A673 (cell line): Measurements from ENCODE around the gene CEND1. TPM values are rescaled to one million over a fixed set of nuclear protein-coding genes. Genes with fewer than 3 reads are reported as not detected.

Source experiments
- BruUV-seq: library from RNA; stranded (reverse); fragments of 400-500 nt; replicated peaks from 2 replicates; lab custom pipeline; 2021; lab: Mats Ljungman, UMichigan
- CTCF ChIA-PET: fragments of 300-600 bp; sonication (Branson Sonifier 250); formaldehyde crosslinking; loops from one replicate; lab custom pipeline; 2022; ENCODE audit warnings: antibody characterized with exemption; lab: Charles Lee
- POLR2A ChIA-PET: fragments of 300-600 bp; sonication (Branson Sonifier 250); formaldehyde crosslinking; loops from one replicate; lab custom pipeline; 2022; ENCODE audit warnings: antibody characterized with exemption; ENCODE audit not compliant: low non-redundant PET; lab: Charles Lee
- DNase-seq: peaks from one replicate; pipeline ENCODE4 v3.0.0-alpha.2; 2015; ENCODE audit warnings: low spot score
- H3K27ac ChIP-seq: fragments of 200-600 bp; sonication (generic); 2 replicates; pipeline ENCODE4 v1.5.1; 2016; ENCODE audit warnings: mixed run types, low read depth, mild to moderate bottlenecking, mixed read lengths, antibody characterized with exemption, low read length; ENCODE audit not compliant: poor library complexity, severe bottlenecking
- H3K27me3 ChIP-seq: fragments of 200-600 bp; sonication (generic); replicated peaks from 2 replicates; pipeline ENCODE4 v1.6.1; 2017; ENCODE audit warnings: mixed run types, low read depth, mild to moderate bottlenecking, mixed read lengths, antibody characterized with exemption, low read length; ENCODE audit not compliant: insufficient read depth, poor library complexity
- H3K36me3 ChIP-seq: fragments of 200-600 bp; sonication (generic); 2 replicates; pipeline ENCODE4 v1.6.1; 2016; ENCODE audit warnings: mixed run types, mild to moderate bottlenecking, mixed read lengths, antibody characterized with exemption, low read length; ENCODE audit not compliant: insufficient read depth, poor library complexity, severe bottlenecking
- H3K4me1 ChIP-seq: fragments of 200-600 bp; sonication (generic); 2 replicates; pipeline ENCODE4 v1.6.1; 2017; ENCODE audit warnings: mixed run types, mild to moderate bottlenecking, mixed read lengths, antibody characterized with exemption, low read length; ENCODE audit not compliant: insufficient read depth, poor library complexity, severe bottlenecking
- H3K4me3 ChIP-seq: fragments of 200-600 bp; sonication (generic); 2 replicates; pipeline ENCODE4 v1.5.1; 2016; ENCODE audit warnings: low read depth, mixed run types, mild to moderate bottlenecking, mixed read lengths, low read length; ENCODE audit not compliant: poor library complexity, severe bottlenecking
- H3K9me3 ChIP-seq: fragments of 200-600 bp; sonication (generic); 2 replicates; pipeline ENCODE4 v1.6.1; 2016; ENCODE audit warnings: mixed run types, low read depth, mild to moderate bottlenecking, mixed read lengths, antibody characterized with exemption, low read length; ENCODE audit not compliant: poor library complexity, severe bottlenecking
- EZH2 ChIP-seq: fragments of 200-600 bp; sonication (generic); IDR thresholded peaks from 2 replicates; pipeline ENCODE4 v1.6.1; 2017; ENCODE audit warnings: borderline replicate concordance, low read depth, mild to moderate bottlenecking, mixed read lengths, antibody characterized with exemption, low read length; ENCODE audit not compliant: poor library complexity, severe bottlenecking
- intact Hi-C: fragments of 100-400 bp; cut with micrococcal nuclease; formaldehyde crosslinking; loops from one replicate; pipeline ENCODE4 v1.10.0; 2022; ENCODE audit not compliant: unreplicated experiment
- total RNA-seq: library from RNA; stranded (reverse); gene quantifications from 2 replicates; pipeline ENCODE4 v1.2.3, GENCODE V29; 2021
- TF ChIP-seq, protein P1 (sequence below): fragments of 300-800, 200-600 bp; sonication (generic); conservative IDR thresholded peaks from 2 replicates; pipeline ENCODE4 v1.5.1; 2017; ENCODE audit warnings: low read depth, mild to moderate bottlenecking, antibody characterized with exemption, low read length, moderate library complexity, mixed read lengths

The CEND1 gene
- total RNA-seq, 1 experiment from 2014 or later, result 0.52 TPM

DNA sequence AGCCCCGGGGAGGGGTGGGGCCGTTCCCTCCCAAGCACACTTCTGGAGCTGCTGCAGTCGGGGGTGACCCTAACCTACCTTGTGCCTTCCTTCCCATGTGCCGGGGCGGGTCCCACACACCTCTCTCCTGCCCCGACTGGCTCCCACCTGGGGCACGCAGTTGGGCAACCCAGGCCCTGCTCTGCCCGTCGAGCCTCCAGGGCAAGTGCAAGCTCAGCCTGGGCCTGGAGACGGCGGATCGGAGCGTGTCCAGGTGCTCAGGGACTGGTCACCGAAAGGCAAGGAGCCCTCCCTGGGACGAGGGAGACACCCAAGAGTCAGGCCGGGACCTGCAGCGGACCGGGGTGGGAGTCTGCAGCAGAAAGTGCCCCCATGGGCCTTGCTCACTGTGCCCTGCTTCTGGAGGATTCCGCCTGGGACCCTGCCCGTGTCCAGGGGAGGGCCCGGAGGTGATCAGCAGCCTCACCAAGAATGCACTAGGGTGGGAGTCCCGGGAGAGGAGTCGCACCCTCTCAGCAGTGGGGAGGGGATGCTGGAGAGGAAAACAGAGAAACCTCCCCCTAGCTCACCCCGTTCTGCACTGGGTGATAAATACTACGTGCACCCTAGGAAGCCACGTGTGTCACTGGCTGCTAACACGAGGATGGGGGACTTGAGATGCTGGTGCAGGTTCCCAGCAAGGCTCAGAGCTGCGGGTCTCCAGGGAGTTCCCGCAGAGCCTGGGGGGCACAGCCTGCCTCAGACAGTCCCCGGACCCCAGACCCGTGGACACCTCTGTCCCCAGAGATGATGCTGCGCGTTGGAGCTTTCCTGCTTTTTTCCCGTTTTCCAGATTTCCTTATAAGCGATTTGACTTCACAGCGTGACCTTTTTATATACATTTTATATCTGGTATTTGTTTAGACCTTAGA lies 7.4 kb downstream of the CEND1 start:
- no peaks in the 10 kb centered on the region for H3K27me3 ChIP-seq
- intact Hi-C loops, result no loop called here
- ChIA-PET CTCF (no interaction called here), POLR2A (no interaction called here)
- H3K4me1 ChIP-seq, result no peaks in the 10 kb centered on the region
- no TSS peak for BruUV-seq
- H3K36me3 ChIP-seq, result no peaks in the 10 kb centered on the region
- H3K4me3 ChIP-seq, result no peak overlapping the region
- DNase-seq, result no peak
- no peak for TF ChIP-seq EZH2
- TF ChIP-seq, protein P1, sequence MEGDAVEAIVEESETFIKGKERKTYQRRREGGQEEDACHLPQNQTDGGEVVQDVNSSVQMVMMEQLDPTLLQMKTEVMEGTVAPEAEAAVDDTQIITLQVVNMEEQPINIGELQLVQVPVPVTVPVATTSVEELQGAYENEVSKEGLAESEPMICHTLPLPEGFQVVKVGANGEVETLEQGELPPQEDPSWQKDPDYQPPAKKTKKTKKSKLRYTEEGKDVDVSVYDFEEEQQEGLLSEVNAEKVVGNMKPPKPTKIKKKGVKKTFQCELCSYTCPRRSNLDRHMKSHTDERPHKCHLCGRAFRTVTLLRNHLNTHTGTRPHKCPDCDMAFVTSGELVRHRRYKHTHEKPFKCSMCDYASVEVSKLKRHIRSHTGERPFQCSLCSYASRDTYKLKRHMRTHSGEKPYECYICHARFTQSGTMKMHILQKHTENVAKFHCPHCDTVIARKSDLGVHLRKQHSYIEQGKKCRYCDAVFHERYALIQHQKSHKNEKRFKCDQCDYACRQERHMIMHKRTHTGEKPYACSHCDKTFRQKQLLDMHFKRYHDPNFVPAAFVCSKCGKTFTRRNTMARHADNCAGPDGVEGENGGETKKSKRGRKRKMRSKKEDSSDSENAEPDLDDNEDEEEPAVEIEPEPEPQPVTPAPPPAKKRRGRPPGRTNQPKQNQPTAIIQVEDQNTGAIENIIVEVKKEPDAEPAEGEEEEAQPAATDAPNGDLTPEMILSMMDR, result no peak
- no peaks in the 10 kb centered on the region for H3K9me3 ChIP-seq
- no peak overlapping the region for H3K27ac ChIP-seq

DNA sequence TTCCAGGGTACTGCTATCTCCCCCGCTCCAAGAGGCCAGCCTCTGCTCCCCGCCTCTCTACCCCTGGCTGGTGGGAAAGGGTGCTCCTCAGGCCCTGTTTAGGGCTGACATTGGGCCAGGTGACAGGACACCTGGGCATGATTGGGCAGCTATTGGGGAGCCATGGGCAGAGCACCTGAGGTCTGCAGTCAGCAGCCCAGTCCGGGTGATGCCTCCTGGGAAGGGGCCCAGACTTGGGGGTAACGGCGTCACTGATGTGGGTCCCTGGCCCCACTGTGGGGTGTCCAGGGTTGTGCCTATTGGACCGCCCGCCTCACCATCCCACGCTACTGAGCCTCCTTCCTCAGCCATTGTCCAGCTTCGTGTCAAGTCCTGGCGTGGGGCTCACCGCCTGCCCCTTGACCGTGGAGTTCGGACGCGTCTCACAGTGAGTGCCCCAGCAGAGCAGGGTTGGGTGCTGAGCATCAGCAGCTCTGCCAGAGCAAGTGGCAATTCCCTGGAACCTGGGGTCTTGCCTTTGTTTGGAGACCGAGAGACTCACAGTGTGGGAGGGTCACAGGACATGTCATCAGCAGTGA lies 9.8 kb downstream of the CEND1 start:
- BruUV-seq, result no TSS peak
- Histone ChIP-seq H3K27me3 (no peaks in the 10 kb centered on the region), H3K4me3 (no peak overlapping the region), H3K4me1 (peaks cover 9% of the 10 kb centered on the region), H3K9me3 (no peaks in the 10 kb centered on the region), H3K36me3 (no peaks in the 10 kb centered on the region), H3K27ac (no peak overlapping the region)
- CTCF ChIA-PET, result no interaction called here
- DNase-seq, result no peak
- intact Hi-C loops, result no loop called here
- POLR2A ChIA-PET, result no interaction called here
- no peak for TF ChIP-seq EZH2
- TF ChIP-seq, protein P1, result no peak

DNA sequence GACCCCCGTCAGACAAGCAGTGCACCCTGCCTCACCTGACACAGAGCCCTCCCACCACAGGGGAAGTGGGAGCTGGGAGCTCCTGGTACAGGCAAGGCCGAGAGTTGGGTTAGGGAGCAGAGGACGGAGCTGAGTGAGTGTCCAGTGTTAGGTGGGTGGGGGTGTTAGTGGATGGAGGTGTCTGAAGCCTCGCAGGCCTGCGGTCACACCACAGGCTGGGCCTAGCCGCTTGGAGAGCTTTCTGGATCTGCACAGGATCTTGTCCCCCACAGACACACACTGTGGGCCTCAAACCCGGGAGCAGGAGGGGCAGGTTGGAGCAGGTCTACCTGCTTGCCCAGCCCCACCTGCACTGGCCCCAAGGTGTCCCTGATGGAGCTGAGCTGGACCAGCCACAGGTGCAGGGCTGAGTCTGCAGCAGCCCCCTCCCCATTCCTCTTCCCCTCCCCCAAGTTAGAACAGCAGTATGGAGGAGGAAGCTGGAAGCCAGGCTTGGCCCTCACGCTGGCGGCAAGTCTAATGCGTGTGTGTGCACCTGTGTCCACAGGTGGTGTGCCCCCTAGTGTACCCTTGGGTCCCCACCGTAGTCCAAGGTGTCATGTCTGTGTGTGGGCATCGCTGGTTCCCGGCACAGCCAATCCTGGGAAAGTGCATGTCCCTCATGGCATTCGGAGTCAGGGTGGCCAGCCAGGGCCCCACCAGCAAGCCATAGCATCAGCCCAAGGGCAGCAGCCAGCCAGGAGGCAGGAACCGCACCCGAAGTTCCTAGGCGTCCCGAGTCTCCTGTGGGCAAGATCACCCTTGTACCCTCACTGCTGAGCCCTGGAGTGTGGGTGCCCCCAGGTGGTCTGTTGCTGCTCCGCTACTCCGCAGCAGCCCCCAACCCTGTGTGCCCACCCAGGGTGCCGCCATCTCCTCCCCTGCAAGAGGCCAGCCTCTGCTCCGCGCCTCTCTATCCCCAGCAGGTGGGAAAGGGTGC lies 10.6 kb downstream of the CEND1 start:
- no TSS peak for BruUV-seq
- no peaks in the 10 kb centered on the region for H3K9me3 ChIP-seq
- H3K36me3 ChIP-seq, result no peaks in the 10 kb centered on the region
- POLR2A ChIA-PET, result no interaction called here
- H3K4me1 ChIP-seq, result peaks cover 9% of the 10 kb centered on the region
- no peak overlapping the region for H3K4me3 ChIP-seq
- TF ChIP-seq, protein P1, result no peak
- TF ChIP-seq EZH2, result no peak
- intact Hi-C loops, result no loop called here
- CTCF ChIA-PET, result no interaction called here
- no peaks in the 10 kb centered on the region for H3K27me3 ChIP-seq
- DNase-seq, result no peak
- H3K27ac ChIP-seq, result no peak overlapping the region
